ENCODE measurements around the gene TRMT11. TPM values are rescaled to one million over a fixed set of nuclear protein-coding genes. Genes with fewer than 3 reads are reported as not detected.

TRMT11 gene
- total and polyA plus RNA-seq, 2 of the 8 experiments (the other 6 are each of a cell fraction or from before 2014, with no cell fraction given), result 19.7 to 32.4 TPM

GRCh38 chr6:126034656-126035055 is 48.3 kb downstream of the TRMT11 start (continued):
- TF ChIP-seq POLR2AphosphoS5 (IDR thresholded peaks at IDR 0.05; ENCODE audit: low read depth, low read length), result no peak
- TF ChIP-seq JUN (IDR thresholded peaks at IDR 0.05; ENCODE audit: low read depth, low read length), result no peak
- no peak for TF ChIP-seq CTBP2 (IDR thresholded peaks at IDR 0.05; ENCODE audit: borderline replicate concordance, insufficient read depth, insufficient read length, low read length)
- TF ChIP-seq KDM1A (IDR thresholded peaks at IDR 0.05; ENCODE audit: borderline replicate concordance, low read length), result no peak
- TF ChIP-seq BRCA1 (IDR thresholded peaks at IDR 0.05; ENCODE audit: low read depth, low read length), result no peak
- no peak for TF ChIP-seq SP2 (IDR thresholded peaks at IDR 0.05; ENCODE audit: low read length)
- TF ChIP-seq EP300 (IDR thresholded peaks at IDR 0.05; ENCODE audit: borderline replicate concordance in 1 of 2, low read depth in 2 of 2, low read length in 2 of 2), result no peak
